Breast epithelium (tissue), 3 donors: ENCODE measurements around the gene MAN1C1.

Experiments
- CTCF ChIP-seq, 3 donors: fragments of 450-650 bp; IDR thresholded peaks; one replicate each; pipeline ENCODE4 v1.5.1; 2016 to 2017; ENCODE audit warnings: antibody characterized with exemption in 3 of 3, mild to moderate bottlenecking in 3 of 3, moderate library complexity in 3 of 3
- POLR2A ChIP-seq: fragments of 450-650 bp; IDR thresholded peaks from one replicate; pipeline ENCODE4 v1.6.1; 2016; ENCODE audit warnings: antibody characterized with exemption, mild to moderate bottlenecking, moderate library complexity

- no peak for TF ChIP-seq CTCF (IDR thresholded peaks at IDR 0.05)
- no peak for TF ChIP-seq POLR2A
Measured at GRCh38 chr1:25774206-25774803, 157.7 kb downstream of the MAN1C1 start.
